Activated CD4-positive, alpha-beta T cell treated with anti-CD3 and anti-CD28 coated beads, Interleukin-10, Interleukin-2, amounts not matched to agents 100 ng/mL and 50 ng/mL, durations not matched to agents 16 hours and 8 hours (primary cell): ENCODE results near the gene ATP5PO.
"Not testable (repeated sequence)": the region's sequence is repeated elsewhere in the genome, so short reads cannot be mapped to it uniquely, and the experiment has no call there.

Experiments
- DNase-seq: peaks from one replicate; pipeline ENCODE4 v3.0.0-alpha.2; 2020

Gene ATP5PO

DNA sequence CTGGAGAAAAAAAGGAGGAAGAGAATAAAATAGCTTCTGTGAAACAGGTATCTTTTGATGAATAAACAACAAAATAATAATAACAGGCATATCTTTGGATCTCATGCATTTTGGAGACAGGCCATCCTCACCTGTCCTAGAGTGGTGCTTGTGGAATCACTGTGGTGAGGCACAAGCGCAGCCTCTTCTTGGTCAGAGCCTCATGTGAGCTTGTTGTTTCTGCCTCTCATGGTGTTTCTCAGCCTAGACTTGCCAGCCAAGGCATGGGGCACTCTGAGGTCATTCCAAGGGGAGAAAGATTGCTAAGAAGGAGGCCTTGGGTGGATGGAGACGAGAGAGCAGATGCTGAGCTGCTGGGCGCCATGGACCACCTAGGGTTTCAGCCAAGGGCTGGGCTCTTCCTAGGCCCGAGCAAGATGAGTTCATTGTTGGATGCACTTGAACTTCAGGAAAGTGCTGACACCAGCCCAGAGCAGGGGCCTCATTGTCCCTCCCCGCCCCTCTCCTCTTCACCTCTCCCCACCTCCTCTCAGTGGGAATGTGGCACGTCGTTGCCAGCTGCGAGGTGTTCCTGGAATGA, 49.5 kb downstream of the ATP5PO start:
- no peak for DNase-seq

- DNase-seq = no peak
Measured at GRCh38 chr21:33865176-33865575, 50.4 kb downstream of the ATP5PO start.

- no peak for DNase-seq
Measured at GRCh38 chr21:33864150-33864549, 51.5 kb downstream of the ATP5PO start.

DNA sequence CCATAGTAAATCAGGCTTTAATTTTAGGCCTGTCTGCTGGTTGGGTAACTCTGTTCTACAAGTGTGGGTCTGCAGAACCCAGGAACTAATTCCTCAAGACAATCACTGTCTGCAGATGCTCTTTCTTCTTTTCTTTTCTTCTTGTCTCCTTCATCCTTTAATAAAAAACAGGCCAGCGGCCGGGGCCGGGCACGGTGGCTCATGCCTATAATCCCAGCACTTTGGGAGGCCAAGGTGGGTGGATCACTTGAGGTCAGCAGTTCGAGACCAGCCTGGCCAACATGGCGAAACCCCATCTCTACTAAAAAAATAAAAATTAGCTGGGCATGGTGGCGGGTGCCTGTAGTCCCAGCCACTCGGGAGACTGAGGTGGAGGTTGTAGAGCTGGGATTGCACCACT, 52.4 kb downstream of the ATP5PO start:
- not testable (repeated sequence) for DNase-seq

- no peak for DNase-seq
Measured at GRCh38 chr21:33861125-33861524, 54.5 kb downstream of the ATP5PO start.

- DNase-seq = no peak
Measured at GRCh38 chr21:33860332-33860879, 55.2 kb downstream of the ATP5PO start.

DNA sequence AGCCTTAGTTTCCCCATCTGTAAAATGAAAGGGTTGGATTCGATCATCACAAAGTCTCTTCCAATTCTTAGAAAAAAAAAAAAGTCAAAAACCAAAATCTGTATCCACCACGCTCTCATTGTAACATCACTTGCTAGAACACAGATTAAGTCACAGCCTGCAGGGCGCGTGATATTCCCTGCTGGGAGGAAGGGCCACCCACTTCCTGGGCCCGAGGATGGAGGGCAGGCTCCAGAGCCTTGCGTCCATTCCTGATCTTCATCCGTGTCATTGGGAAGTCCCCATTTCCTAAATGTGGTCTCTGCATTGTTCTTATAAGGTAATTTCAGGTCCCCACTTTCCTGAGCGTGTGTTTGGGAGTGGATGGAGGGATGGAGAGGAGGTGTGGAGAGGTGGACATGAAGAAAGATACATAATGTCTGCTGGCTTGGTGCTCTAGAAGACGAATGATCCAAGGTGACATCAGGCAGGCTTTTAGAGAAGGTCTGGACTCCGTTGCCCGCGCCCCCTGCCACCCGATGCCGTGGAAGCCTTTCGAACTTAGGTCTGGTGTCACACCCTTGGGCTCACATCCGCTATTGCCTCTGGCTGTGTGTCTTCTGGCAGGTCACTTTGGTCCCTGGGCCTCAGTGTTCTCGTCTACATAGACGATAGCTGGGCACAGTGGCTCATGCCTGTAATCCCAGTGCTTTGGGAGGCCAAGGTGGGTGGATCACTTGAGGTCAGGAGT, 56.1 kb downstream of the ATP5PO start:
- DNase-seq = no peak

DNA sequence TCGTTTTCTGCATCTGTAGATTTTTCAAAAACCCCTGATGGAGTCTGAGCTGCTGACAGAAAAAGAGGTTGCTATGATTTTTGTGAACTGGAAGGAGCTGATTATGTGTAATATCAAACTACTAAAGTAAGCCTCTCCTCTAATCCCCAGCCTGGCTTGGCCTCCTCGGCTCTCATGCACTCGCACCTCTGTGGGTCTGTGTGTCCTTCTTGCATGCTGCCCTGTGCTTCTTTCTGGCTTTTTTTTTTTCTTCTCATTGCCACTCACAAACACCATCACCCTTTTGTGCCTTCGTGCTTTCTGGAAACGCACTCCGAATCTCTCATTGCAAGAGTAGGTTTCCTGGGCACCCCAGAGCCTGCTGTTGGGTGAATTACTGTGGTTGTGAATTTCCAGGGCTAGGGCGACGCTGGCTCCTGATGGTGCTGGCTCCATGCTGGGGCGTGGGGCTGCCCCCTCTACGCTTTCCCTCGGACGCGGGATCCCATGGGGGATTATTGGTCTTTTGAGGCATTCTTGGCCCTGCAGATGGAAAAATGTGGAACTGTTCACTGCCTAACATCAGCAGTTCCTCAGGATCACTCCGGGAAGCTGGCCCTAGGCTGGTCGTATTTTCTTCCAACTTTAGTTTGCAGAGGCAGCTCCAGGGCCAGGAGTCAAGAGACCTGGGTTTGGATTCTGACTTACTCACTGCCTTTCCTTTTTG, 56.8 kb downstream of the ATP5PO start:
- DNase-seq = no peak

- DNase-seq = no peak
Measured at GRCh38 chr21:33857846-33858666, 57.5 kb downstream of the ATP5PO start.

- DNase-seq = no peak
Measured at GRCh38 chr21:33856893-33857527, 58.6 kb downstream of the ATP5PO start.

DNA sequence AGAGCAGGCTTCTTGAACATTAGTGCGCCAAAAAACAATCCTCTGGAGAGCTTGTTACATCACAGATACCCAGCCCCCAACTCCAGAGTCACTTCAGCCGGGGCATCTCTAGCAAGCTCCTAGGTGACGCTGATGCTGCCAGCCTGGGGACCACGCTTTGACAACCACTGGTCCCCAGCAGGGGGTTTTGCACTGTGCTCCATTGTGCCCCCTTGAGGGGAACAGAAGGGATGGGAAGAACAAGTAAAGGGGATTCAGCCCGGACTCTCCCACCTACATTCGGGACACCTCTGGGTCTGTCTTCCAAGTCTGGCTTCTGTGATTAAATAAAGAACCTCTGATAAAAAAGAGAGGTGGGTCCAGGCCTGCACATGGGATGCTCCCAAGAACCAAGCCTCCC, 60.4 kb downstream of the ATP5PO start:
- peak; percentile 8 for DNase-seq

DNA sequence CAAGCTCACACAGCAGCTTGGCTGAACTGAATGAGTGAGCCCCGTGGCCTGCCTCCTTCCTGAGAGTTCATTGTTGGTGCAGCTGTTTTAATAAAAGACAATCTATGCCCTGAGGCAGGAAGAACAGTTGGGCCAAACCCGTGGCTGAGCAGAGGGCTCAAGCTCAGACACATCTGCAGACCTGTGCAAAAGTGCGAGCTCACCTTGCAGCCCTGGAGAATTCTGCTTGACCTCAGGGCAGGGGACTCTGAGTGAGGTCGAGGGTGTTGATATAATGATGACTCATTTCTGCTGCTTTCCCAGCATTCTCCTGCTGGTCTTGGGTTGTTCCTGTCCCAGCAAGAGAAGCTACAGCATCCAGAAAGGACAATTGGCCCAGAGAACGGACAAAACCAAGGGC, 61.0 kb downstream of the ATP5PO start:
- no peak for DNase-seq
